Measurements from ENCODE around the gene LOXL4. TPM values are rescaled to one million over a fixed set of nuclear protein-coding genes. Genes with fewer than 3 reads are reported as not detected.

LOXL4 gene
- polyA plus RNA-seq, 4 donors = 3.8 to 4.5 (median 4.2) TPM

DNA sequence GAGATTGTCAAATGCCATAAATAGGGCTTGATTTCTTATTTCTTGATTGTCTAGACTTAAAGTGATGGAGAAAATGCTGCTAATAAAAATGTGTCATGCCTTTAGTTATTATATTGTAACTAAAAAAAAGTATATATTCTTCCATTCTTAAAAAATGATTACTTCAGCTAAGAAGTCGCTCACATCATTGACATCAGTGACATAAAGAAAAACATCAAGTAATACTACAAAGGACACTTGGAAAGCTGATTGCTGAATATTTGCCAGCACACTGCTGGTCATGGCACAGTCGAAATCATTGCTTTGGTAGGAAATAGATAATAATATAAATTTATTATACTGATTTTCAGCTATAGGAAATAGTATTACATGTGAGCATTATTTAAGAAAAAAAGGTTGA is 62.6 kb downstream of the LOXL4 start:
- DNase-seq (ENCODE audit: low read depth in 4 of 4, low spot score in 3 of 4) = no peak

DNA sequence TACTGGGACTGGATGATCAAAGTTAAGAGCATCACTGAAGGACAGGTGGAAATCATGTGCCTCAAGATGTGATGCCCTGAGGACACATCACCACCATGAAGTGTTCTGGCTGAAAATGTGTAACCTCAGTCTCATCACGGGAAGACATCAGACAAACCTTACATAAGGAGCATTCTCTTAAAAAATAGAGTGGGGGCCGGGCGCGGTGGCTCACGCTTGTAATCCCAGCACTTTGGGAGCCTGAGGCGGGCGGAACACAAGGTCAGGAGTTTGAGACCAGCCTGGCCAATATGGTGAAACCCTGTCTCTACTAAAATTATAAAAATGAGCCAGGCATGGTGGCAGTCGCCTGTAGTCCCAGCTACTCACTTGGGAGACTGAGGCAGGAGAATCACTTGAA is 65.6 kb downstream of the LOXL4 start:
- DNase-seq (ENCODE audit: low read depth in 4 of 4, low spot score in 3 of 4) = no peak

DNA sequence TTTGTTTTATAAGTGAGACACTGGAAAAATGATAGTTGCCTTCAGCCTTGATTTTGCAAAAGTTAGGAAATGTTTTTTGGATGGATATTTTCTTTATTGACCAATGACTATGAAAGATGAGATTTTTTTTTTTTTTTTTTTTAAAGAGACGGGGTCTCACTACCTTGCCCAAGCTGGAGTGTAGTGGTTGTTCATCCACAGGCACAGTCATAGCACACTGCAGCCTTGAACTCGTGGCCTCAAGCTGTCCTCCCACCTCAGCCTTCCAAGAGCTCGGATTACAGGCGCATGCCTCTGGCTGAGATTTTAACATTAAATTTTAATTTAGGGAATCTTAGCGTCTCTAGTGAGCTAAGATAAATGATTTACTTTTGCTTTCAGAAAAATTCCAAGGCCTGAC is 66.2 kb downstream of the LOXL4 start:
- DNase-seq (ENCODE audit: low read depth in 4 of 4, low spot score in 3 of 4) = no peak

Other genes starting within 250 kb of the LOXL4 start
- 10 to 100 TPM; 19.1 to 50.5 (median 34.2) TPM for gene CRTAC1, start 237.6 kb downstream of the LOXL4 start, polyA plus RNA-seq (ENCODE audit: insufficient read length in 4 of 4)
- gene R3HCC1L, start 133.5 kb downstream of the LOXL4 start, polyA plus RNA-seq (ENCODE audit: insufficient read length in 4 of 4) = 10 to 100 TPM; 18.3 to 20.8 (median 19.9) TPM
- 10 to 100 TPM; 13.3 to 31.1 (median 15.5) TPM for gene PYROXD2, start 147.0 kb upstream of the LOXL4 start, polyA plus RNA-seq (ENCODE audit: insufficient read length in 4 of 4)
- gene HPS1, start 178.7 kb upstream of the LOXL4 start, polyA plus RNA-seq (ENCODE audit: insufficient read length in 4 of 4) = 10 to 100 TPM; 31.3 to 36.4 (median 34.8) TPM